ENCODE measurements around the gene MACROH2A2. TPM values are rescaled to one million over a fixed set of nuclear protein-coding genes. Genes with fewer than 3 reads are reported as not detected.

The MACROH2A2 gene
- total and polyA plus RNA-seq, 10 of the 15 experiments (the other 5 are each of a cell fraction or from before 2014, with no cell fraction given) = 0.14 to 0.24 TPM; not detected in 8

DNA sequence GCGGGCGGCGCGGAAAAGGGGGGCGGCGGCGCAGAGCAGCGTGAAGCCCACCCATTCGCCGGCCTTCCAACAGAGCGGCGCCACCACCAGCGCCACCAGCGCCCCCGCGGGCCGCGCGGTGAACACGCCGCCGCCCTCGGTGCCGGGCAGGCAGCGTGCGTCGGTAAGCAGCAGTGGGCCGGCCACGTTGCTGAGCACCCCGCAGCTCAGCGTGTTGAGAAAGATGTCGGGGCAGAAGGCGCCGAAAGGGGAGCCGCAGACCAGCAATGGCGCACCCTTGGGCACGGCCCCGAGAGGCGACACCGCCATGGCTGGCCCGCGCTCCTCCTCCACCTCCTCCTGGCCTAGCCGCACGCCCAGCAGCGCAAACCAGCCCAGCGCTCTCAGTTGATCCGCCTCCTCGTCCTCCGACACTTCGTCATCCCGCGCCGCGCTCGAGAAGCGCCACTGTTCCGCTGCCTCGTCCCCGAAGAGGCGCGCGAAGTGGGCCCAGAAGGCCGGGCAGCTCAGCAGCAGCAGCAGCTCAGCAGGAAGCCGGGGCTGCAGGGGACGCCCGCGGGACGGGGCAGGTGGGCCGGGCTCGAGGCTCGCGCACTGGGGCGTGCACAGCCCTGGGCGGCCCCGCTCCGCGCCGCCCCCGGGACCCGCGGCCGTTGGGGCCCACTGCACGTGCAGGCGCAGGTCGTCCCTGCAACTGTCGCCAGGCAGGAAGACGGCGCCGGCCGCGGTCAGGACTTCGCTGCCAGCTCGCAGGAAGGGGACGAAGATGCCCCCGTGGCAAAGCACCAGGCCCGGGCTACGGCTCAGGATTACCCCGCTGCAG lies 93.2 kb downstream of the MACROH2A2 start (continued):
- TF ChIP-seq NR2C2 (IDR thresholded peaks at IDR 0.05; ENCODE audit: borderline replicate concordance, control insufficient read depth, insufficient read length, low read depth) (no peak), NFIC (IDR thresholded peaks at IDR 0.05; ENCODE audit: low read depth, low read length) (no peak), SIN3A (IDR thresholded peaks at IDR 0.05; ENCODE audit: low read depth, low read length) (peak; percentile 24; the same call in 1 of the 2 replicates), SUZ12 (IDR thresholded peaks at IDR 0.05; ENCODE audit: unreplicated experiment) (no peak), IRF3 (IDR thresholded peaks at IDR 0.05) (no peak), RAD21 (IDR thresholded peaks at IDR 0.05; ENCODE audit: insufficient read depth, low read depth, low read length) (peak; percentile 13; the same call in 1 of the 2 replicates), TCF7 (IDR thresholded peaks at IDR 0.05; ENCODE audit: borderline replicate concordance) (no peak), SREBF2 (IDR thresholded peaks at IDR 0.05; ENCODE audit: low read length) (no peak), ZNF274 (IDR thresholded peaks at IDR 0.05; ENCODE audit: insufficient read depth, insufficient read length) (no peak), USF2 (IDR thresholded peaks at IDR 0.05; ENCODE audit: borderline replicate concordance, low read depth, low read length) (no peak), EGR1 (IDR thresholded peaks at IDR 0.05; ENCODE audit: borderline replicate concordance in 1 of 2, low read depth in 2 of 2, low read length in 2 of 2) (peak in 1 of 2 experiments; percentile 48; a peak in 1 of 3 replicates), TARDBP (IDR thresholded peaks at IDR 0.05; ENCODE audit: borderline replicate concordance) (no peak), STAT1 (conservative IDR thresholded peaks at IDR 0.05) (no peak), ETV6 (conservative IDR thresholded peaks at IDR 0.05 in 1 of 2, IDR thresholded peaks at IDR 0.05 in 1 of 2; ENCODE audit: borderline replicate concordance in 1 of 2, low read depth in 1 of 2) (no peak), PAX8 (IDR thresholded peaks at IDR 0.05) (no peak)
- TF ChIP-seq, protein P1, sequence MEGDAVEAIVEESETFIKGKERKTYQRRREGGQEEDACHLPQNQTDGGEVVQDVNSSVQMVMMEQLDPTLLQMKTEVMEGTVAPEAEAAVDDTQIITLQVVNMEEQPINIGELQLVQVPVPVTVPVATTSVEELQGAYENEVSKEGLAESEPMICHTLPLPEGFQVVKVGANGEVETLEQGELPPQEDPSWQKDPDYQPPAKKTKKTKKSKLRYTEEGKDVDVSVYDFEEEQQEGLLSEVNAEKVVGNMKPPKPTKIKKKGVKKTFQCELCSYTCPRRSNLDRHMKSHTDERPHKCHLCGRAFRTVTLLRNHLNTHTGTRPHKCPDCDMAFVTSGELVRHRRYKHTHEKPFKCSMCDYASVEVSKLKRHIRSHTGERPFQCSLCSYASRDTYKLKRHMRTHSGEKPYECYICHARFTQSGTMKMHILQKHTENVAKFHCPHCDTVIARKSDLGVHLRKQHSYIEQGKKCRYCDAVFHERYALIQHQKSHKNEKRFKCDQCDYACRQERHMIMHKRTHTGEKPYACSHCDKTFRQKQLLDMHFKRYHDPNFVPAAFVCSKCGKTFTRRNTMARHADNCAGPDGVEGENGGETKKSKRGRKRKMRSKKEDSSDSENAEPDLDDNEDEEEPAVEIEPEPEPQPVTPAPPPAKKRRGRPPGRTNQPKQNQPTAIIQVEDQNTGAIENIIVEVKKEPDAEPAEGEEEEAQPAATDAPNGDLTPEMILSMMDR (IDR thresholded peaks at IDR 0.05 in 2 of 3, conservative IDR thresholded peaks at IDR 0.05 in 1 of 3; ENCODE audit: control insufficient read depth in 2 of 3, extremely low read depth in 1 of 3, insufficient read depth in 1 of 3, low read depth in 3 of 3, low read length in 3 of 3) = peak; percentile 56 to 58 (median 56); a peak in 5 of 6 replicates
- TF ChIP-seq, protein P2, sequence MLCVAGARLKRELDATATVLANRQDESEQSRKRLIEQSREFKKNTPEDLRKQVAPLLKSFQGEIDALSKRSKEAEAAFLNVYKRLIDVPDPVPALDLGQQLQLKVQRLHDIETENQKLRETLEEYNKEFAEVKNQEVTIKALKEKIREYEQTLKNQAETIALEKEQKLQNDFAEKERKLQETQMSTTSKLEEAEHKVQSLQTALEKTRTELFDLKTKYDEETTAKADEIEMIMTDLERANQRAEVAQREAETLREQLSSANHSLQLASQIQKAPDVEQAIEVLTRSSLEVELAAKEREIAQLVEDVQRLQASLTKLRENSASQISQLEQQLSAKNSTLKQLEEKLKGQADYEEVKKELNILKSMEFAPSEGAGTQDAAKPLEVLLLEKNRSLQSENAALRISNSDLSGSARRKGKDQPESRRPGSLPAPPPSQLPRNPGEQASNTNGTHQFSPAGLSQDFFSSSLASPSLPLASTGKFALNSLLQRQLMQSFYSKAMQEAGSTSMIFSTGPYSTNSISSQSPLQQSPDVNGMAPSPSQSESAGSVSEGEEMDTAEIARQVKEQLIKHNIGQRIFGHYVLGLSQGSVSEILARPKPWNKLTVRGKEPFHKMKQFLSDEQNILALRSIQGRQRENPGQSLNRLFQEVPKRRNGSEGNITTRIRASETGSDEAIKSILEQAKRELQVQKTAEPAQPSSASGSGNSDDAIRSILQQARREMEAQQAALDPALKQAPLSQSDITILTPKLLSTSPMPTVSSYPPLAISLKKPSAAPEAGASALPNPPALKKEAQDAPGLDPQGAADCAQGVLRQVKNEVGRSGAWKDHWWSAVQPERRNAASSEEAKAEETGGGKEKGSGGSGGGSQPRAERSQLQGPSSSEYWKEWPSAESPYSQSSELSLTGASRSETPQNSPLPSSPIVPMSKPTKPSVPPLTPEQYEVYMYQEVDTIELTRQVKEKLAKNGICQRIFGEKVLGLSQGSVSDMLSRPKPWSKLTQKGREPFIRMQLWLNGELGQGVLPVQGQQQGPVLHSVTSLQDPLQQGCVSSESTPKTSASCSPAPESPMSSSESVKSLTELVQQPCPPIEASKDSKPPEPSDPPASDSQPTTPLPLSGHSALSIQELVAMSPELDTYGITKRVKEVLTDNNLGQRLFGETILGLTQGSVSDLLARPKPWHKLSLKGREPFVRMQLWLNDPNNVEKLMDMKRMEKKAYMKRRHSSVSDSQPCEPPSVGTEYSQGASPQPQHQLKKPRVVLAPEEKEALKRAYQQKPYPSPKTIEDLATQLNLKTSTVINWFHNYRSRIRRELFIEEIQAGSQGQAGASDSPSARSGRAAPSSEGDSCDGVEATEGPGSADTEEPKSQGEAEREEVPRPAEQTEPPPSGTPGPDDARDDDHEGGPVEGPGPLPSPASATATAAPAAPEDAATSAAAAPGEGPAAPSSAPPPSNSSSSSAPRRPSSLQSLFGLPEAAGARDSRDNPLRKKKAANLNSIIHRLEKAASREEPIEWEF (IDR thresholded peaks at IDR 0.05; ENCODE audit: insufficient replicate concordance, low read depth, low read length) = no peak

Data from GM12878 (cell line).